ENCODE measurements around the gene APLN. TPM values are rescaled to one million over a fixed set of nuclear protein-coding genes. Genes with fewer than 3 reads are reported as not detected.

APLN gene
- total RNA-seq, 1 donor from 2014 or later, result under 0.01 TPM

DNA sequence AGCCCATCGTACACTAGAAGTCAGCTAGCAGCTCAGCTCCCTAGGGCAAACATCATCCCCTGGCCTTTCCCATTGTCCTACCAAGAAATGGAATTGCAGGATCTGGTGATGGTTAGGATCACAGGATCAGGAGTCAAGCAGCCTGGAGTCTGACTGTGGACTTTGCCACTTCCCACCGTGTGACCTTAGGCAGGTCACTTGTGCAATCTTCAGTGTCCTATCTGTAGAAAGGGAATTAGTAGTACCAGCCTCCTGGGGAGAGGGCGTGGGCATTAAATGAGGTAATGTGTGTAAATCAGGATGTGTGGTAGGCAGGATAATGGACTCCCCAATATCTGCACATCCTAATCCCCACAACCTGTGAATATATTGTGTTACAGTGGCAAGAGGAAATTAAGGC lies 38.6 kb upstream of the APLN start:
- Histone ChIP-seq H3K4me3 (ENCODE audit: low read depth, low read length) (no peak overlapping the region), H3K36me3 (ENCODE audit: control insufficient read depth, insufficient read depth, low read length) (no peaks in the 10 kb centered on the region), H3K27me3 (ENCODE audit: control insufficient read depth, insufficient read depth, low read length) (no peaks in the 10 kb centered on the region)
- DNase-seq (ENCODE audit: low read depth) (no peak), FAIRE-seq (no peak)
- TF ChIP-seq, protein P1, sequence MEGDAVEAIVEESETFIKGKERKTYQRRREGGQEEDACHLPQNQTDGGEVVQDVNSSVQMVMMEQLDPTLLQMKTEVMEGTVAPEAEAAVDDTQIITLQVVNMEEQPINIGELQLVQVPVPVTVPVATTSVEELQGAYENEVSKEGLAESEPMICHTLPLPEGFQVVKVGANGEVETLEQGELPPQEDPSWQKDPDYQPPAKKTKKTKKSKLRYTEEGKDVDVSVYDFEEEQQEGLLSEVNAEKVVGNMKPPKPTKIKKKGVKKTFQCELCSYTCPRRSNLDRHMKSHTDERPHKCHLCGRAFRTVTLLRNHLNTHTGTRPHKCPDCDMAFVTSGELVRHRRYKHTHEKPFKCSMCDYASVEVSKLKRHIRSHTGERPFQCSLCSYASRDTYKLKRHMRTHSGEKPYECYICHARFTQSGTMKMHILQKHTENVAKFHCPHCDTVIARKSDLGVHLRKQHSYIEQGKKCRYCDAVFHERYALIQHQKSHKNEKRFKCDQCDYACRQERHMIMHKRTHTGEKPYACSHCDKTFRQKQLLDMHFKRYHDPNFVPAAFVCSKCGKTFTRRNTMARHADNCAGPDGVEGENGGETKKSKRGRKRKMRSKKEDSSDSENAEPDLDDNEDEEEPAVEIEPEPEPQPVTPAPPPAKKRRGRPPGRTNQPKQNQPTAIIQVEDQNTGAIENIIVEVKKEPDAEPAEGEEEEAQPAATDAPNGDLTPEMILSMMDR (IDR thresholded peaks at IDR 0.05; ENCODE audit: insufficient read depth, low read length, severe bottlenecking), result no peak

DNA sequence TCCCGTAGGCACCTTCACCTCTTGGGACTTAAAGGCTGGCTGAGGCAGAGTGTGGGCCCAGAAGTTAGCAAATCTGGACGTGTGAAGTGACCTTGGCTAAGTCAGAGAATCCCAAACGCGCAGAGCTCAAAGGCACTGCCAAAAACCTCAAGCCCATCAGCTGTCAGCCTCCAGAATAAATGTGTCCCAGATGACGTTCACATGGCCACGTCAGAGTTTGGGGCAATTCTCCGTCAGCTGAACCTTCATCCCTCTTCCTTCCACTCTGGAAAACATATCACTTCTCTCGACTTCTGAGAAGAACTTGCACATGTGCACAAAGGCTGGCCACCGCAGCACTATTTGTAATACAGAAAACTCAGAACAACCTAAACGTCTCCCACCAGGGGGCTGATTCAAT lies 35.7 kb upstream of the APLN start:
- TF ChIP-seq, protein P1 (IDR thresholded peaks at IDR 0.05; ENCODE audit: insufficient read depth, low read length, severe bottlenecking), result no peak
- no peaks in the 10 kb centered on the region for H3K36me3 ChIP-seq (ENCODE audit: control insufficient read depth, insufficient read depth, low read length)
- DNase-seq (ENCODE audit: low read depth), result no peak
- no peaks in the 10 kb centered on the region for H3K27me3 ChIP-seq (ENCODE audit: control insufficient read depth, insufficient read depth, low read length)
- no peak for FAIRE-seq
- no peak overlapping the region for H3K4me3 ChIP-seq (ENCODE audit: low read depth, low read length)

DNA sequence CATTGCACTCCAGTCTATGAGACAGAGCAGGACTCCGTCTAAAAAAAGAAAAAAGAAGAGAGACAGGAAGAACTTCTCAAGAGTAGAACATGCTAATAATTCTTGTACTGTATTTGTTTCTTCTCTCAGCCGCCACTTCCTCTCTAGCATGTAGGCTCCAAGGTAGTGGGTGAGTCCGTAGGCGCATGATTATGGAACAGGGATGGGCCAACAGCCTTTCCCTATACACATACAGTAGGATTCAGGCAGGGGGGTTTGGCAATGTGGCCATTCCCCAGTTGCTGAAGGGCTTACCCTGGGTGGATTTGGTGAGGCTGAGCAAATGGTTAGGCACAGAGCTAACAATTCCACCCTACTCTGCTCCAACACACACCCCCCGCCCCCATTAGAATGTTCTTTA lies 35.0 kb upstream of the APLN start:
- FAIRE-seq (no peak), DNase-seq (ENCODE audit: low read depth) (no peak)
- H3K36me3 ChIP-seq (ENCODE audit: control insufficient read depth, insufficient read depth, low read length), result no peaks in the 10 kb centered on the region
- TF ChIP-seq, protein P1 (IDR thresholded peaks at IDR 0.05; ENCODE audit: insufficient read depth, low read length, severe bottlenecking), result no peak
- no peak overlapping the region for H3K4me3 ChIP-seq (ENCODE audit: low read depth, low read length)
- H3K27me3 ChIP-seq (ENCODE audit: control insufficient read depth, insufficient read depth, low read length), result no peaks in the 10 kb centered on the region

DNA sequence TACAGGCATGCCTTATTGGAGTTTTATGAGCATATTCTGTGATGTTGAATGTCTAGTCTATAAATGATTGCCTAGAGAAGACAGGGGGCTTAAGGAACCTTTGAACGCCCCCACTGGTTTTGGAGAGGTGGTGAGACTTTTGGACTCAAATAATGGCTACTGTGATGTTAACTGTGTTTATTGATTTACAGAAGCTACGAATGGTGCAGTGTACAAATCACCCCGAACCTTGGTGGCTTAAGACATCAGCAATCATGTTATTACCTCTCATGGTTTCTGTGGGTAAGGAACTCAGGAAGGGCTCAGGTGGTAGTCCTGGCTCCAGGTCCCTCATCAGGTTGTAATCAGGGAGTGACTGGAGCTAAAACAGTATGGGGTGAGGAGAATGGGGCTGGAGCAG lies 33.3 kb upstream of the APLN start:
- no peak for FAIRE-seq

DNA sequence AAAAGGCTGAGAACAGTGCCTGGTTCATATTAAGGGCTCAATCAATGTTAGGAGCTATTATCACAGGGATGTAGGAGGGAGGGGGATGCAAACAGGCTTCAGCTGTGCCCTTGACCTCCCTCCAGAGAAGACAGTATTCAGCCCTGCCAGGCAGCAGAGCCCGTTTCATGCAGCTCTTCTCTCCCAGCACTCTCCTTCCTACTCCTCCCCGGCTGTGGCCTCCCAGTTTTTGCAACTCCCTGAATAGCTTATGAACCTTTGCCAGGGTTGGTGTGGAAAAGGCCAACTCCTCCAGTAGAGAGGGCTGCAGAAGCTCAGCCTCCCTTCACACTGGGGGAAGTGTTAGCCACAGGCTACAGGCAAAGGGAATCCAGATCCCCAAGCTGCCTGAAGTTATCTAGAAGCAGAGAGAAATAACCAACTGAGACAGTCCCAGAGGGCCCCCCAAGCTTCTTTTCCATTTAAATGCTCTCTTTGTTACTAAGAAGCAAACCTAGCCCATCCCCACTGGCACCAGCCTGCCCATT lies 31.7 kb upstream of the APLN start:
- H3K27me3 ChIP-seq (ENCODE audit: control insufficient read depth, insufficient read depth, low read length), result no peaks in the 10 kb centered on the region
- no peak overlapping the region for H3K4me3 ChIP-seq (ENCODE audit: low read depth, low read length)
- no peaks in the 10 kb centered on the region for H3K36me3 ChIP-seq (ENCODE audit: control insufficient read depth, insufficient read depth, low read length)
- FAIRE-seq (no peak), DNase-seq (ENCODE audit: low read depth) (no peak)
- TF ChIP-seq, protein P1 (IDR thresholded peaks at IDR 0.05; ENCODE audit: insufficient read depth, low read length, severe bottlenecking), result no peak

More for the DNA sequence above, 33.3 kb upstream of the APLN start:
- DNase-seq (ENCODE audit: low read depth), result no peak
- H3K27me3 ChIP-seq (ENCODE audit: control insufficient read depth, insufficient read depth, low read length), result no peaks in the 10 kb centered on the region
- H3K4me3 ChIP-seq (ENCODE audit: low read depth, low read length), result no peak overlapping the region
- TF ChIP-seq, protein P1 (IDR thresholded peaks at IDR 0.05; ENCODE audit: insufficient read depth, low read length, severe bottlenecking), result no peak
- H3K36me3 ChIP-seq (ENCODE audit: control insufficient read depth, insufficient read depth, low read length), result no peaks in the 10 kb centered on the region

DNA sequence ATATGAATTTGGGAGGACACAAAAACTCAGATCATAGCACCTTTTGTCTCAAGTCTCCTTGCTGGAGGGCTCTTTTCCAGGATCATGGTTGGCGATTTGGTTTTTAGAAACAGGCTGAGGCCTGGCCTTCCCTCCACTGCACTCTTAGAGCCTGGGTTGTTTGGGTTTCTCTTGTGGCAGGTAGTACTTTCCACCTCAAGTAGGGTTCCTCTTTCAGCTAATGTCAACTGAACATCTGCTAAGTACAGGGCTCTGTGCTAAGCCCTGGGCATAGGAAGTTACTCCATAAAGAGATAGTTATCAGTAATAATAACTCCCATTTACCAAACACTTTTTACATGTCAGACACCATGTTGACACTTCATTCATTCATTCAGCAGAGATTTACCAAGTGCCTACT lies 28.2 kb upstream of the APLN start:
- no peak for FAIRE-seq

More for the DNA sequence above, 28.2 kb upstream of the APLN start:
- H3K4me3 ChIP-seq (ENCODE audit: low read depth, low read length), result no peak overlapping the region
- H3K27me3 ChIP-seq (ENCODE audit: control insufficient read depth, insufficient read depth, low read length), result no peaks in the 10 kb centered on the region
- H3K36me3 ChIP-seq (ENCODE audit: control insufficient read depth, insufficient read depth, low read length), result no peaks in the 10 kb centered on the region
- TF ChIP-seq, protein P1 (IDR thresholded peaks at IDR 0.05; ENCODE audit: insufficient read depth, low read length, severe bottlenecking), result no peak
- no peak for DNase-seq (ENCODE audit: low read depth)

Measured in bronchial epithelial cell (primary cell).